ENCODE data around the gene CTSD. TPM values are rescaled to one million over a fixed set of nuclear protein-coding genes. Genes with fewer than 3 reads are reported as not detected.

The CTSD gene
- polyA plus RNA-seq, 1 donor from 2014 or later, result 30.5 TPM

DNA sequence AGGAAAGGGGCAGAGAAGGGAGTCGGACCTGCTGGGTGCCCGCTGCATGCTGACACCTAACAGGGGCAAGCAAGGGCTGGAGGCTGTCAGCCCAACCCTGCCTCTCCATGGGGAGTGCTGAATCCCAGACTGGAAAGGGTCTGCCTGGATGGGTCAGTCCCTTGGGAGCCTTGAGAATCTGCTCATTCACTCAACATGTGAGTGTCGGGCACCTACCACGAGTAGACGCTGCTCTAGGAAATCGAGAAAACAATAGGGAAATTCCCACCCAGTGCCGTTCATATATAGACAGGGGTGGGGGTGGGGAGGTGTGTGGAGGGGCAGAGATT lies 4.4 kb upstream of the CTSD start:
- H3K9ac ChIP-seq (ENCODE audit: low read length), result no peak overlapping the region
- no peaks in the 10 kb centered on the region for H3K9me3 ChIP-seq (ENCODE audit: low read length)
- TF ChIP-seq POLR2AphosphoS5 (IDR thresholded peaks at IDR 0.05), result no peak
- TF ChIP-seq MXI1 (conservative IDR thresholded peaks at IDR 0.05; ENCODE audit: poor library complexity, severe bottlenecking), result no peak
- no peak for TF ChIP-seq EZH2 (IDR thresholded peaks at IDR 0.05; ENCODE audit: borderline replicate concordance, insufficient read depth, low read length, poor library complexity, severe bottlenecking)
- TF ChIP-seq, protein P1, sequence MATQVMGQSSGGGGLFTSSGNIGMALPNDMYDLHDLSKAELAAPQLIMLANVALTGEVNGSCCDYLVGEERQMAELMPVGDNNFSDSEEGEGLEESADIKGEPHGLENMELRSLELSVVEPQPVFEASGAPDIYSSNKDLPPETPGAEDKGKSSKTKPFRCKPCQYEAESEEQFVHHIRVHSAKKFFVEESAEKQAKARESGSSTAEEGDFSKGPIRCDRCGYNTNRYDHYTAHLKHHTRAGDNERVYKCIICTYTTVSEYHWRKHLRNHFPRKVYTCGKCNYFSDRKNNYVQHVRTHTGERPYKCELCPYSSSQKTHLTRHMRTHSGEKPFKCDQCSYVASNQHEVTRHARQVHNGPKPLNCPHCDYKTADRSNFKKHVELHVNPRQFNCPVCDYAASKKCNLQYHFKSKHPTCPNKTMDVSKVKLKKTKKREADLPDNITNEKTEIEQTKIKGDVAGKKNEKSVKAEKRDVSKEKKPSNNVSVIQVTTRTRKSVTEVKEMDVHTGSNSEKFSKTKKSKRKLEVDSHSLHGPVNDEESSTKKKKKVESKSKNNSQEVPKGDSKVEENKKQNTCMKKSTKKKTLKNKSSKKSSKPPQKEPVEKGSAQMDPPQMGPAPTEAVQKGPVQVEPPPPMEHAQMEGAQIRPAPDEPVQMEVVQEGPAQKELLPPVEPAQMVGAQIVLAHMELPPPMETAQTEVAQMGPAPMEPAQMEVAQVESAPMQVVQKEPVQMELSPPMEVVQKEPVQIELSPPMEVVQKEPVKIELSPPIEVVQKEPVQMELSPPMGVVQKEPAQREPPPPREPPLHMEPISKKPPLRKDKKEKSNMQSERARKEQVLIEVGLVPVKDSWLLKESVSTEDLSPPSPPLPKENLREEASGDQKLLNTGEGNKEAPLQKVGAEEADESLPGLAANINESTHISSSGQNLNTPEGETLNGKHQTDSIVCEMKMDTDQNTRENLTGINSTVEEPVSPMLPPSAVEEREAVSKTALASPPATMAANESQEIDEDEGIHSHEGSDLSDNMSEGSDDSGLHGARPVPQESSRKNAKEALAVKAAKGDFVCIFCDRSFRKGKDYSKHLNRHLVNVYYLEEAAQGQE (IDR thresholded peaks at IDR 0.05; ENCODE audit: borderline replicate concordance), result no peak
- TF ChIP-seq EP300 (conservative IDR thresholded peaks at IDR 0.05; ENCODE audit: poor library complexity, severe bottlenecking), result no peak
- TF ChIP-seq, protein P2, sequence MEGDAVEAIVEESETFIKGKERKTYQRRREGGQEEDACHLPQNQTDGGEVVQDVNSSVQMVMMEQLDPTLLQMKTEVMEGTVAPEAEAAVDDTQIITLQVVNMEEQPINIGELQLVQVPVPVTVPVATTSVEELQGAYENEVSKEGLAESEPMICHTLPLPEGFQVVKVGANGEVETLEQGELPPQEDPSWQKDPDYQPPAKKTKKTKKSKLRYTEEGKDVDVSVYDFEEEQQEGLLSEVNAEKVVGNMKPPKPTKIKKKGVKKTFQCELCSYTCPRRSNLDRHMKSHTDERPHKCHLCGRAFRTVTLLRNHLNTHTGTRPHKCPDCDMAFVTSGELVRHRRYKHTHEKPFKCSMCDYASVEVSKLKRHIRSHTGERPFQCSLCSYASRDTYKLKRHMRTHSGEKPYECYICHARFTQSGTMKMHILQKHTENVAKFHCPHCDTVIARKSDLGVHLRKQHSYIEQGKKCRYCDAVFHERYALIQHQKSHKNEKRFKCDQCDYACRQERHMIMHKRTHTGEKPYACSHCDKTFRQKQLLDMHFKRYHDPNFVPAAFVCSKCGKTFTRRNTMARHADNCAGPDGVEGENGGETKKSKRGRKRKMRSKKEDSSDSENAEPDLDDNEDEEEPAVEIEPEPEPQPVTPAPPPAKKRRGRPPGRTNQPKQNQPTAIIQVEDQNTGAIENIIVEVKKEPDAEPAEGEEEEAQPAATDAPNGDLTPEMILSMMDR (IDR thresholded peaks at IDR 0.05; ENCODE audit: poor library complexity, severe bottlenecking), result no peak
- TF ChIP-seq RAD21 (conservative IDR thresholded peaks at IDR 0.05), result no peak
- no peak for TF ChIP-seq SMC3 (conservative IDR thresholded peaks at IDR 0.05; ENCODE audit: poor library complexity)
- TF ChIP-seq TAF1 (IDR thresholded peaks at IDR 0.05; ENCODE audit: low read depth), result no peak

DNA sequence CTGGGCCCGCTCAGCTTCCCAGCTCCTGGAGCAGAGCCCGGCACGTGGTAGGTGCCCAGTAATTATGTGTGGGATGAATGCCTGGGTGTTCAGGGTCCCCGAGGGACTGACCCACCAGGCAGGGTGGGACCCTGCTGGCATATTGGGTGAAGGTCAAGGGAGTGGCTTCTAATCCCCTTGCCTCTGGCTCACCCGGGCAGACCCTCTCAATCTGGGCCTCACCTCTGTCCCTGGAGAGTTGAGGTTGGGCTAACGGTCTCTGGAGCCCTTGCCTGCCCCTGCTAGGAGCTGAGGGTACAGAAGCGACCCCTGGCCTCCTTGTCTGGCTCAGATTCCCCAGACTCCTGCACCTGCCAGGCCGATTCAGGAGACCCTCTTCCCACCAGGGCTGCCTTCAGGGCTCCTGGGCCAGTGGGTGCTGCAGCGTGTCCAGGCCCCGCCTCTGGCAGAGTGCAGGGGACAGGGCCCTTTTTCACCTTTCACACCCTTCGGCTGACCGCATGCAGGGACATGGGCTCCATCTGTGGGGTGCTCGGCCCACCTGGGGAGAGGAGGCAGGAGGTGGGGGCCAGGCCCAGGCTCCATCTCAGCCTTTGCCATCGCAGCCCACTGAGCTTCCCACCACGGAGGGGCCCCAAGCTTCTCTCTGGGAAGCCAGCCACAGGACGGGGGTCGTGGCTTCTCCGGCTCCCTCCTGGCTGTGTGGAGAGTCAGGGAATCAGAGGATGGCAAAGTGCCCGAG lies 3.8 kb upstream of the CTSD start:
- Histone ChIP-seq H3K4me2 (ENCODE audit: low read length) (no peak overlapping the region), H3K9me2 (ENCODE audit: insufficient read depth, low read length) (no peaks in the 10 kb centered on the region), H3K27ac (ENCODE audit: low read length) (no peak overlapping the region), H3K36me3 (ENCODE audit: insufficient read depth, low read length) (no peaks in the 10 kb centered on the region), H3K9me3 (ENCODE audit: low read length) (no peaks in the 10 kb centered on the region), H3K4me3 (ENCODE audit: low read length) (no peak overlapping the region), H3K9ac (ENCODE audit: low read length) (no peak overlapping the region), H3K79me2 (replicated peaks; ENCODE audit: insufficient read depth, low read length) (peaks cover 10% of the 10 kb centered on the region), H3K27me3 (ENCODE audit: insufficient read depth, low read depth, low read length) (no peaks in the 10 kb centered on the region), H2AFZ (ENCODE audit: low read depth, low read length) (no peak overlapping the region), H4K20me1 (ENCODE audit: insufficient read depth) (no peaks in the 10 kb centered on the region), H3F3A (ENCODE audit: insufficient read depth, low read length, poor library complexity, severe bottlenecking) (no peaks in the 10 kb centered on the region)
- TF ChIP-seq TAF1 (IDR thresholded peaks at IDR 0.05; ENCODE audit: low read depth) (no peak), POLR2AphosphoS5 (IDR thresholded peaks at IDR 0.05) (no peak)
- TF ChIP-seq, protein P2 (IDR thresholded peaks at IDR 0.05; ENCODE audit: poor library complexity, severe bottlenecking), result no peak

More for the DNA sequence above, 4.4 kb upstream of the CTSD start:
- H3F3A ChIP-seq (ENCODE audit: insufficient read depth, low read length, poor library complexity, severe bottlenecking), result no peaks in the 10 kb centered on the region
- no peaks in the 10 kb centered on the region for H3K9me2 ChIP-seq (ENCODE audit: insufficient read depth, low read length)
- no peak overlapping the region for H3K4me3 ChIP-seq (ENCODE audit: low read length)
- no peak overlapping the region for H3K4me2 ChIP-seq (ENCODE audit: low read length)
- peaks cover 8% of the 10 kb centered on the region for H3K79me2 ChIP-seq (replicated peaks; ENCODE audit: insufficient read depth, low read length)
- H3K36me3 ChIP-seq (ENCODE audit: insufficient read depth, low read length), result no peaks in the 10 kb centered on the region
- H3K27me3 ChIP-seq (ENCODE audit: insufficient read depth, low read depth, low read length), result no peaks in the 10 kb centered on the region
- H4K20me1 ChIP-seq (ENCODE audit: insufficient read depth), result no peaks in the 10 kb centered on the region
- H2AFZ ChIP-seq (ENCODE audit: low read depth, low read length), result no peak overlapping the region
- H3K27ac ChIP-seq (ENCODE audit: low read length), result no peak overlapping the region

Data from neural cell (in vitro differentiated cells).